HL-60 (cell line): Measurements from ENCODE around the gene MTFP1.

Experiments
- CTCF ChIP-seq: IDR thresholded peaks from one replicate; pipeline ENCODE4 v1.5.1; 2011; ENCODE audit warnings: low read length, control low read depth, inconsistent platforms; ENCODE audit not compliant: insufficient read depth
- POLR2AphosphoS5 ChIP-seq: IDR thresholded peaks from 2 replicates; pipeline ENCODE4 v1.6.1; 2012; ENCODE audit warnings: low read depth
- SPI1 ChIP-seq: IDR thresholded peaks from 2 replicates; pipeline ENCODE4 v1.6.1; 2012; ENCODE audit warnings: low read depth, mild to moderate bottlenecking, borderline replicate concordance
- TF ChIP-seq, protein P1 (sequence below): IDR thresholded peaks from 2 replicates; pipeline ENCODE4 v1.6.1; 2012; ENCODE audit warnings: low read depth; ENCODE audit not compliant: insufficient replicate concordance

GRCh38 chr22:30383061-30383460 is 42.5 kb upstream of the MTFP1 start:
- TF ChIP-seq CTCF: no peak
- no peak for TF ChIP-seq POLR2AphosphoS5
- TF ChIP-seq, protein P1, sequence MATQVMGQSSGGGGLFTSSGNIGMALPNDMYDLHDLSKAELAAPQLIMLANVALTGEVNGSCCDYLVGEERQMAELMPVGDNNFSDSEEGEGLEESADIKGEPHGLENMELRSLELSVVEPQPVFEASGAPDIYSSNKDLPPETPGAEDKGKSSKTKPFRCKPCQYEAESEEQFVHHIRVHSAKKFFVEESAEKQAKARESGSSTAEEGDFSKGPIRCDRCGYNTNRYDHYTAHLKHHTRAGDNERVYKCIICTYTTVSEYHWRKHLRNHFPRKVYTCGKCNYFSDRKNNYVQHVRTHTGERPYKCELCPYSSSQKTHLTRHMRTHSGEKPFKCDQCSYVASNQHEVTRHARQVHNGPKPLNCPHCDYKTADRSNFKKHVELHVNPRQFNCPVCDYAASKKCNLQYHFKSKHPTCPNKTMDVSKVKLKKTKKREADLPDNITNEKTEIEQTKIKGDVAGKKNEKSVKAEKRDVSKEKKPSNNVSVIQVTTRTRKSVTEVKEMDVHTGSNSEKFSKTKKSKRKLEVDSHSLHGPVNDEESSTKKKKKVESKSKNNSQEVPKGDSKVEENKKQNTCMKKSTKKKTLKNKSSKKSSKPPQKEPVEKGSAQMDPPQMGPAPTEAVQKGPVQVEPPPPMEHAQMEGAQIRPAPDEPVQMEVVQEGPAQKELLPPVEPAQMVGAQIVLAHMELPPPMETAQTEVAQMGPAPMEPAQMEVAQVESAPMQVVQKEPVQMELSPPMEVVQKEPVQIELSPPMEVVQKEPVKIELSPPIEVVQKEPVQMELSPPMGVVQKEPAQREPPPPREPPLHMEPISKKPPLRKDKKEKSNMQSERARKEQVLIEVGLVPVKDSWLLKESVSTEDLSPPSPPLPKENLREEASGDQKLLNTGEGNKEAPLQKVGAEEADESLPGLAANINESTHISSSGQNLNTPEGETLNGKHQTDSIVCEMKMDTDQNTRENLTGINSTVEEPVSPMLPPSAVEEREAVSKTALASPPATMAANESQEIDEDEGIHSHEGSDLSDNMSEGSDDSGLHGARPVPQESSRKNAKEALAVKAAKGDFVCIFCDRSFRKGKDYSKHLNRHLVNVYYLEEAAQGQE: no peak
- TF ChIP-seq SPI1: no peak
